Dermis microvascular lymphatic vessel endothelial cell (primary cell): ENCODE measurements around the gene CACNB2. TPM values are rescaled to one million over a fixed set of nuclear protein-coding genes. Genes with fewer than 3 reads are reported as not detected.
"Not testable (repeated sequence)": the region's sequence is repeated elsewhere in the genome, so short reads cannot be mapped to it uniquely, and the experiment has no call there.

ENCODE experiments used
- DNase-seq, 2 donors: peaks; one replicate each; pipeline versions ENCODE4 v3.0.0 to v3.0.0-alpha.2; 2010; ENCODE audit warnings: low read depth in 2 of 2
- total RNA-seq: library from RNA; depleted of rRNA; stranded (reverse); fragments of >200 nt; gene quantifications from 2 replicates; pipeline ENCODE4 v1.2.1, GENCODE V29; 2014

Gene CACNB2
- total RNA-seq, 1 donor from 2014 or later = under 0.01 TPM

GRCh38 chr10:18400201-18400905, 260.1 kb downstream of the CACNB2 start:
- DNase-seq = no peak

GRCh38 chr10:18400906-18401245, 260.7 kb downstream of the CACNB2 start:
- no peak for DNase-seq

- no peak for DNase-seq
Observed at GRCh38 chr10:18401416-18402195, 261.4 kb downstream of the CACNB2 start.

GRCh38 chr10:18402853-18403252, 262.6 kb downstream of the CACNB2 start:
- DNase-seq = no peak

GRCh38 chr10:18404530-18404929, 264.3 kb downstream of the CACNB2 start:
- no peak for DNase-seq

DNA sequence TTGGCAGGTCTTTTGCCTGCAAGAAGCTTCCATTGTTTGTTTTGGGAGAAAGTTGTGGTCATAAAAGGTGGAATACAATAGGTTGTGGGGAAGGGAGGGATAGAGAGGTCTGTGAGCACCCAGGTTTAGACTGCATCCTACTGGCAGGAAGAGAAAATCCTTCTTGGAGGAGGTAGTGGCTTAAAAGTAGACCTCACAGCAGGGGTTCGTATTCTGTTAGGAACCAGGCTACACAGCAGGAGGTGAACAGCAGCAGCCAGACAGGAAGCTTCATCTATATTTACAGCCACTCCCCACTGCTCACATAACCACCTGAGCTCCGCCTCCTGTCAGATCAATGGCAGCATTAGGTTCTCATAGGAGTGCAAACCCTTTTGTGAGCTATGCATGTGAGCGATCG, 265.9 kb downstream of the CACNB2 start:
- no peak for DNase-seq

- no peak for DNase-seq
Observed at GRCh38 chr10:18409599-18410397, 269.6 kb downstream of the CACNB2 start.

- DNase-seq = no peak
Observed at GRCh38 chr10:18414061-18414460, 273.8 kb downstream of the CACNB2 start.

- DNase-seq = no peak
Observed at GRCh38 chr10:18417950-18418527, 277.8 kb downstream of the CACNB2 start.

GRCh38 chr10:18418541-18419215, 278.5 kb downstream of the CACNB2 start:
- DNase-seq = no peak

- no peak for DNase-seq
Observed at GRCh38 chr10:18419945-18420344, 279.7 kb downstream of the CACNB2 start.

- no peak for DNase-seq
Observed at GRCh38 chr10:18421726-18422293, 281.6 kb downstream of the CACNB2 start.

- DNase-seq = no peak
Observed at GRCh38 chr10:18423058-18423637, 282.9 kb downstream of the CACNB2 start.

- no peak for DNase-seq
Observed at GRCh38 chr10:18424200-18424599, 284.0 kb downstream of the CACNB2 start.

DNA sequence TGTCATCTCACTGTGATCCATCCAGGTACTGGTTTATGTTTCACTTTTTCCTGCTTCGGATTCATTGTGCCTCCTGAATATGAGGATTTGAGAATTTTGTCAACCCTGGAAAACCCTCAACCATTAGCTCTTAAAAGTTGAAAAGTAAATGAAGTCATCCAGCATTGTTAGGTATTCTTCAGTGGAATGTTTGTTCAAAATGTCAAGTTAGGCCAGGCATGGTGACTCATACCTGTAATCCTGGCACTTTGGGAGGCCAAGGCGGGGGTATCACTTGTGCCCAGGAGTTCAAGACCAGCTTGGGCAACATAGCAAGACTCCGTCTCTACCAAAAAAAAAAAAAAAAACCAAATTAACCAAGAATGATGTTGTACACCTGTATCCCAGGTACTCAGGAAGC, 289.1 kb downstream of the CACNB2 start:
- DNase-seq = no peak

DNA sequence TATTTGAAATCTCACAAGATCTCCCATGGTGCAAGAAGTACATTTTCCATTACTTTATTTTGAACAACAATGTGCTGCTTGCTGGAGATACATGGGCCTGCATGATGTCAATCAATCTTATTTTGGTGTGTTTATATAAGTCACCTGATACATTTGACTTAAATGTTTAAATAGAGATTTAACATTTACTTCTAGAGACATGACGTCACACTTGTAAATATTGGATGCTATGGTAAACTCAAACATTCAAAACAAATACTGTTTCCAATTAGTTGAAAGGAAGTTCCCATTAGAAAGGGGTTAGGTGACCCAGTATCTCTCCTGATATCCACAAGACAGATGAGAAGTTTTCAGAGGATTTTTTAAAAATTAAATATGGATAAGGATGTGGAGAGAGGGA, 296.7 kb downstream of the CACNB2 start:
- DNase-seq = no peak

- DNase-seq = no peak
Observed at GRCh38 chr10:18437486-18437885, 297.3 kb downstream of the CACNB2 start.

GRCh38 chr10:18438361-18439126, 298.3 kb downstream of the CACNB2 start:
- DNase-seq = no peak

DNA sequence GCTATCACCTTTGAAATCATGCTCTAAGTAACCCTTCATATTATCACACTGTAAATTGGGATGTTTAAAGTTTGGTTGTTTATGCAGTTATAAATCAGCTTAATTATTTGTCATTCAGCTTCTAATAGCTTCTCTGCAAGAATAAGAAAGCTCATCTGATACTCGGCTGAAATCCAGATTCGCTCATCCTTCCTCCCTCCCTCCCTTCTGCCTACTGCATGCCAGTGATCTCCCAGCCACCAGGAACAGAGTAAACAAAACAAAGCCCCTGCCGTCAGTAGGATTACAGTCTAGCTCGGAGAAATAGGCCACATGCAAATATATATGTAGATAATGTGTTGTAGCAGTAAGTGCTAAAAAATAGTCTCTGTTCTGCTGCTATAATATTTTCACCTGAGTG, 299.4 kb downstream of the CACNB2 start:
- DNase-seq = no peak

DNA sequence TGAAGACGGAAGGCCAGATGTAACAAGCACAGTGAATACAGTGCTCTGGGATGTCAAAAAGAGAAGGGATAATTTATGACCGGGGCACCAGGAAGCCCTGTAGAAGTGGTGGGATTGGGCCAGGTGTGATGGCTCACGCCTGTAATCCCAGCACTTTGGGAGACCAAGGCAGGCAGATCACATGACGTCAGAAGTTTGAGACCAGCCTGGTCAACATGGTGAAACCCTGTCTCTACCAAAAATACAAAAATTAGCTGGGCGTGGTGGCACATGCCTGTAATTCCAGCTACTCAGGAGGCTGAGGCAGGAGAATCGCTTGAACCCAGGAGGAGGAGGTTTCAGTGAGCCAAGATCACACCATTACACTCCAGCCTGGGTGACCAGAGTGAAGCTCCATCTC, 305.4 kb downstream of the CACNB2 start:
- not testable (repeated sequence) for DNase-seq
